22Rv1 (cell line): Measurements from ENCODE around the gene NOX3.

ENCODE experiments used
- H3K27ac ChIP-seq: fragments of 450-650 bp; 2 replicates; pipeline ENCODE4 v1.5.1; 2017
- ZFX ChIP-seq: fragments of 450-650 bp; IDR thresholded peaks from 2 replicates; pipeline ENCODE4 v1.6.1; 2017; ENCODE audit warnings: antibody characterized with exemption, borderline replicate concordance
- TF ChIP-seq, protein P1 (sequence below): fragments of 450-650 bp; IDR thresholded peaks from 2 replicates; pipeline ENCODE4 v1.5.1; 2017; ENCODE audit warnings: mild to moderate bottlenecking

NOX3 gene

DNA sequence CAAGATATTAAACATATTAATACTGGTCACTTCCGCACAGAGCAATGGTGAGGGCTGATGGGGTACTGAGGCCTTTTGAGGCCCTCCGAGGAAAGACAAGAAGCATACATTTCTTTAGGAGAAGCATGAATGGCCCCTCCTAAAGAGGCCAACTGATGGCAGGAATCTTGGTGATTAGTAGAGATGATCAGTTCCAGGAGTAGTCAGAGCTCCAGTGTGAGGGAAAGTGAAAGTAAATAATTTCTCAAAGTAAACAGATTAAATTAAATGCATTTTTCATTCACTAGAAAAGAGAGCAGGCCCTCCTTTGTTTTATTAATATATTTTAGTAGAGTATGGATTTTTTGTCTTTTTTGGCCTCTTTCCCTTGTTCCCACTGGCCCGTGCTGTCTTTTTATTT, 38.2 kb downstream of the NOX3 start:
- no peak overlapping the region for H3K27ac ChIP-seq
- TF ChIP-seq, protein P1, sequence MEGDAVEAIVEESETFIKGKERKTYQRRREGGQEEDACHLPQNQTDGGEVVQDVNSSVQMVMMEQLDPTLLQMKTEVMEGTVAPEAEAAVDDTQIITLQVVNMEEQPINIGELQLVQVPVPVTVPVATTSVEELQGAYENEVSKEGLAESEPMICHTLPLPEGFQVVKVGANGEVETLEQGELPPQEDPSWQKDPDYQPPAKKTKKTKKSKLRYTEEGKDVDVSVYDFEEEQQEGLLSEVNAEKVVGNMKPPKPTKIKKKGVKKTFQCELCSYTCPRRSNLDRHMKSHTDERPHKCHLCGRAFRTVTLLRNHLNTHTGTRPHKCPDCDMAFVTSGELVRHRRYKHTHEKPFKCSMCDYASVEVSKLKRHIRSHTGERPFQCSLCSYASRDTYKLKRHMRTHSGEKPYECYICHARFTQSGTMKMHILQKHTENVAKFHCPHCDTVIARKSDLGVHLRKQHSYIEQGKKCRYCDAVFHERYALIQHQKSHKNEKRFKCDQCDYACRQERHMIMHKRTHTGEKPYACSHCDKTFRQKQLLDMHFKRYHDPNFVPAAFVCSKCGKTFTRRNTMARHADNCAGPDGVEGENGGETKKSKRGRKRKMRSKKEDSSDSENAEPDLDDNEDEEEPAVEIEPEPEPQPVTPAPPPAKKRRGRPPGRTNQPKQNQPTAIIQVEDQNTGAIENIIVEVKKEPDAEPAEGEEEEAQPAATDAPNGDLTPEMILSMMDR: no peak
- no peak for TF ChIP-seq ZFX

DNA sequence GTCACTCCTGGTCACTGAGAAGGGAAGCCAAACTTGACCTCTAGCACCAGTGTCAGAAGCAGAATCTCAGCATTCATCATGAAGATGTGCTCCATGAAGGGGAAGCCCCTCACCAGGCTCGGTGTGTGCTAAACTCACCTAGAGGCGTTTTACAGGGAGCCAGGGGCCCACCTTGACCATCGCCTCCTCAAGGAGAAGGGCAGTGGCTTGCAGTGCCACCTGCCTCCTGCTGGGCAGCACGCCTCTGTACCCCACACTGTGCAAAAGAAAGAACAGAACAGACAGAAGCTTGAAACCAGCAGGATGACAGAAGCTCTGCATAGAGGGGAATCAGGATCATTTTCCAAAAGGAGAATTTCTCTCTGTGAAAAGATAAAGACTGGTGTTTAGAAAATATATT, 39.7 kb downstream of the NOX3 start:
- TF ChIP-seq ZFX: no peak
- TF ChIP-seq, protein P1: no peak
- no peak overlapping the region for H3K27ac ChIP-seq

- H3K27ac ChIP-seq: no peak overlapping the region
- TF ChIP-seq, protein P1: no peak
- no peak for TF ChIP-seq ZFX
Measured at GRCh38 chr6:155414049-155414448, 41.6 kb downstream of the NOX3 start.

DNA sequence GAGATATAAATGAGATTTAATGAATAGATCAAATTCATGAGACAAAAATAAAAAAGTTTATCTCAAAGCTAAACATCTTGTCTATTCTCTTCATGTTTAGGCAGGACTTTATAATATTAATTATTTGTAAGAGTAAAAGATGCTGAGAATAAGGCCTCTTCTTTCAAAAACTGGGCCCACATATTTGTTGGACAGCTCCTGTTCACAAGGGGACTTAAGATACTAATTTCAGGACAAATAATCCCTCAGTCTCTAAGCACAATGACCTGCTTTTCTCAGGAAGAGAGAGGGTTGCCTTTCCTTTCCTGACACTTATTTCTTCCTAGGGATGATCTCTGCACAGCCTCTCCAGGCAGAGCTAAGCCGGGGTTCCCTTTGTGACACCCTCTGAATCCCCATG, 43.3 kb downstream of the NOX3 start:
- no peak overlapping the region for H3K27ac ChIP-seq
- TF ChIP-seq, protein P1: no peak
- TF ChIP-seq ZFX: no peak

DNA sequence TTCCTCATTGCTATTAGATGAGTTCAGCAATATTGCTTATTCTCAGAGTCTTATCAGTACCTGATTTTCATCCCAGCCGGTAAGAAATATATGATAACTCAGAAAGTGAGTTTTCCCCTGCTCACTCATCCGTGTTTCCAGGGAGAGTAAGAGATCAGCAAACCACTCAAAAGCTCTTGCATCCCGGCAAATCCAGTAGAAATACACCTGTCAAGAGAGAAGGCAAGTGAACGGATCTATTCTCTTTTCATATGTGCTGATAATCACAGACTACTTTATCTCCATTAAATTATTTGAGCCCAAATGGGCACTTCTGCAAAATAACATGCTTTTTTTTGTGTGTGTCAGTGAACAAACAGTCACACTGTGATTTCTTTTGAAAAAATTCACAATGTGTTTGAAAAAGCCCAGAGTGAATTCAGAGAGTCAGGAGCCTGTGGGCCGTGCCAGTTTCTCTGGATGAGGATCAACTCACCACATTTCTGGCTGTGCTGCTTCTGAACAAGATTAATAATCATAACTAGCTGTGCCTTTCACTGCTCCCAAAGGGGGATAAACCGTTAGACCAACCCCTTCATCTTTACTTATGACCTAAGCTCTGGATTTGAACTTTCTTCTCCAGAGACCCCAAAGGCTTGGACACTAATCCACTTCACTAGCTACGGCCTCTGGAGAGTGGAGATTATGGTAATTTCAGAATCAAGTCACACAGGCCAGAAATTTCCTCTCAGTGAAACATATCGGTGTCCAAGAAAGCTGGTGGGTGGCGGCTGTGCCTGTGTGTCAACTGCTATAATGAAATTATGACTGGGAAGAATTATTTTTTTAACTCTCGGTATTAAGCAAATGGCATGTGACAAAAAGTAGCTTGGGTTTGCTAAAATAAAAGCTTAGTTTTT, 44.2 kb downstream of the NOX3 start:
- no peak overlapping the region for H3K27ac ChIP-seq
- TF ChIP-seq, protein P1: no peak
- TF ChIP-seq ZFX: no peak

DNA sequence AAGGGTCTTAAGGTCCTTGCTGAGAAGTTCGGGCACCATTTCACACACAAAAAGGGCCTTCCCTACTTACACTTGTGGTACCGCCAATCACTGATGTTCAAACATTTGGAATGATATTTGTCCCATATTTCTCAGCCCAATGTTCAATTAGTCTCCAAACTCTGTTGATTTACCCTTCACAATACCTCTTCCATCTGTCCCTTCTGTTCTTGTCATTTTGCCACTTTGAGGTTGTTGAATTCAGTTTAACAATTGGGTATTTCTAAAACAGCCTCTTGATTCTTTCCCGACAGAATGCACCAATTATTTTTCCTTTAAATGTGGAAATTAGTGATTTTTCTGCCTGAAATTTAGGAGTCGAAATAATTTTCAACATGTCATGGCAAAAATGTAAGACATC, 46.2 kb downstream of the NOX3 start:
- H3K27ac ChIP-seq: no peak overlapping the region
- no peak for TF ChIP-seq ZFX
- TF ChIP-seq, protein P1: no peak

DNA sequence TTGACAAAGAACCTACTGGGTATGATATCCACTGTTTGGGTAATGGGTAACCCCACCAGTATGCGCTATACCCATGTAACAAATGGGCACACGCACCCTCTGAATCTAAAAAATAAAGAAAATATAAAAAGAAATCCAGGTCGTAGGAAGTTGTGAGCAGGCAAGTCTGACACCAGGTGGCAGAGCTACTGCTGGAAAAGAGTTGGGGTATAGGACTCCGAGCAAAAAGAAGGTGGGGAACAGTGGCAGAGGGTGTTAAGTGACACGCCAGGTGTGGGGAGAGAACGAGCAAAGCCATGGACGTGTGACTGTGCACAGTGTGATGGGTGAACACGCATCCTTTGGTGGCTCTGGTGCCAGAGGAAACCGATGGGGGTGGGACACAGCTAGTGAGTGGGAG, 46.7 kb downstream of the NOX3 start:
- TF ChIP-seq, protein P1: no peak
- TF ChIP-seq ZFX: no peak
- H3K27ac ChIP-seq: no peak overlapping the region
